GM23338 (cell line): ENCODE measurements around the gene PARP1.

Experiments
- CTCF ChIP-seq, 2 experiments: fragments of 200-600 bp in 1 of 2; sonication (generic) in 1 of 2; conservative IDR thresholded peaks; 2 replicates each; pipeline versions ENCODE4 v1.5.1 to v1.6.1; 2016 to 2017; ENCODE audit warnings: antibody characterized with exemption in 2 of 2, low read depth in 2 of 2, mild to moderate bottlenecking in 2 of 2, moderate library complexity in 1 of 2
- EZH2 ChIP-seq: fragments of 200-600 bp; sonication (generic); IDR thresholded peaks from one replicate; pipeline ENCODE4 v1.8.0; 2017; ENCODE audit warnings: antibody characterized with exemption, mild to moderate bottlenecking, low read depth; ENCODE audit not compliant: unreplicated experiment
- EZH2phosphoT487 ChIP-seq: fragments of 200-600 bp; sonication (generic); IDR thresholded peaks from one replicate; pipeline ENCODE4 v1.8.1; 2018; ENCODE audit warnings: antibody characterized with exemption; ENCODE audit not compliant: unreplicated experiment
- JUNB ChIP-seq: IDR thresholded peaks from one replicate; pipeline ENCODE4 v1.6.1; 2016; ENCODE audit warnings: antibody characterized with exemption; ENCODE audit not compliant: unreplicated experiment
- POLR2AphosphoS5 ChIP-seq: IDR thresholded peaks from 2 replicates; pipeline ENCODE4 v1.6.1; 2016; ENCODE audit warnings: antibody characterized with exemption, low read depth

DNA sequence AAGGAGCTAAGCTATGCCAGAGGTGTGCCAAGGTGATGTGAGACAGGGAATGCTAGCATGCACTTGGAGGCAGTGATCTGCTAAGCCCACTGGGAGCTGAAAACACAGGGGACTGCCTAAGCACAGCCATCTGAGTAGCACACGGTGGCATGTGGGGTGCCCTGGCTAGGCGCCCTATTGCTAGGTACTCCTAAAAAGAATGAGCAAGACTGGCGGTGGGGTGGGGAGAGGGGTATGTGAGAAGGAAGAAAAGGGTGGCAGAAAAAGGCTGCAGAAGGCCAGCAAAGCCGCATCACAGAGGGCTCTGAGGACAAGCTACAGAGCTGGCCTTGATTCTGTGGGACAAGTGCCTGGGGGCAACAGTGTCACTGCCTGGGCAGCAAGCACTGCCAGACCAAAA lies 23.9 kb downstream of the PARP1 start:
- no peak for TF ChIP-seq EZH2
- no peak for TF ChIP-seq EZH2phosphoT487
- no peak for TF ChIP-seq POLR2AphosphoS5
- no peak for TF ChIP-seq JUNB
- TF ChIP-seq CTCF (conservative IDR thresholded peaks at IDR 0.05; ENCODE audit: low read depth in 2 of 2): no peak
